HG02588 (cell line): Measurements from ENCODE around the gene SUPT20H.

Experiments used
- ATAC-seq: cut with Tn5 transposase; IDR thresholded peaks from one replicate; pipeline ENCODE4 v1.9.1; 2021; ENCODE audit warnings: mild to moderate bottlenecking, moderate library complexity; ENCODE audit not compliant: unreplicated experiment

The SUPT20H gene

GRCh38 chr13:37058910-37059847, at the start of gene SUPT20H:
Gene SUPT20H, minus strand, starts transcription at chr13:37059688. Its CDS starts 8,198 bp downstream, at chr13:37051490.
- peak; percentile 99 for ATAC-seq

GRCh38 chr13:37109051-37109678, 49.7 kb upstream of the SUPT20H start:
- no peak for ATAC-seq

GRCh38 chr13:37107868-37108267, 48.4 kb upstream of the SUPT20H start:
- no peak for ATAC-seq

GRCh38 chr13:37107456-37107855, 48.0 kb upstream of the SUPT20H start:
- ATAC-seq, result no peak

GRCh38 chr13:37106642-37107041, 47.2 kb upstream of the SUPT20H start:
- no peak for ATAC-seq

- ATAC-seq, result no peak
Measured at GRCh38 chr13:37105251-37105714, 45.8 kb upstream of the SUPT20H start, which contains the start of gene CSNK1A1L. Gene CSNK1A1L, minus strand, starts transcription at chr13:37105664. Its CDS starts 408 bp downstream, at chr13:37105256.

- ATAC-seq, result no peak
Measured at GRCh38 chr13:37102896-37103295, 43.4 kb upstream of the SUPT20H start.

GRCh38 chr13:37101201-37101600, 41.7 kb upstream of the SUPT20H start:
- no peak for ATAC-seq

GRCh38 chr13:37100731-37101130, 41.2 kb upstream of the SUPT20H start:
- ATAC-seq, result no peak

- no peak for ATAC-seq
Measured at GRCh38 chr13:37097076-37097475, 37.6 kb upstream of the SUPT20H start.

GRCh38 chr13:37094840-37095239, 35.4 kb upstream of the SUPT20H start:
- no peak for ATAC-seq

GRCh38 chr13:37094099-37094498, 34.6 kb upstream of the SUPT20H start:
- ATAC-seq, result no peak

- ATAC-seq, result no peak
Measured at GRCh38 chr13:37091835-37092234, 32.3 kb upstream of the SUPT20H start.

GRCh38 chr13:37090912-37091311, 31.4 kb upstream of the SUPT20H start:
- no peak for ATAC-seq

GRCh38 chr13:37089495-37089894, 30.0 kb upstream of the SUPT20H start:
- no peak for ATAC-seq

- ATAC-seq, result no peak
Measured at GRCh38 chr13:37087486-37087885, 28.0 kb upstream of the SUPT20H start.

- no peak for ATAC-seq
Measured at GRCh38 chr13:37085606-37086005, 26.1 kb upstream of the SUPT20H start.

- no peak for ATAC-seq
Measured at GRCh38 chr13:37076818-37077217, 17.3 kb upstream of the SUPT20H start.

GRCh38 chr13:37075164-37075563, 15.7 kb upstream of the SUPT20H start:
- no peak for ATAC-seq

- ATAC-seq, result no peak
Measured at GRCh38 chr13:37074703-37075102, 15.2 kb upstream of the SUPT20H start.

GRCh38 chr13:37072024-37072423, 12.5 kb upstream of the SUPT20H start:
- ATAC-seq, result no peak

GRCh38 chr13:37070956-37071355, 11.5 kb upstream of the SUPT20H start:
- no peak for ATAC-seq
